HepG2 (cell line): Measurements from ENCODE around the gene FGFR3. TPM values are rescaled to one million over a fixed set of nuclear protein-coding genes. Genes with fewer than 3 reads are reported as not detected.

ENCODE experiments used
- HOXA3 ChIP-seq: sonication (generic); formaldehyde crosslinking; IDR thresholded peaks from 2 replicates; pipeline ENCODE4 v1.5.0; 2020; ENCODE audit warnings: missing genetic modification reagents
- MYC ChIP-seq: sonication (generic); formaldehyde crosslinking; IDR thresholded peaks from 2 replicates; pipeline ENCODE4 v1.9.0; 2021; ENCODE audit warnings: missing genetic modification reagents, borderline replicate concordance
- POLR2G ChIP-seq: fragments of 200-400 bp; formaldehyde crosslinking; IDR thresholded peaks from 2 replicates; pipeline ENCODE4 v1.6.1; 2018; ENCODE audit warnings: mild to moderate bottlenecking, low read depth, low read length, moderate library complexity
- SP5 ChIP-seq: IDR thresholded peaks from 2 replicates; pipeline ENCODE4 v1.6.1; 2016; ENCODE audit warnings: low read depth, borderline replicate concordance
- ZMYM3 ChIP-seq: sonication (generic); formaldehyde crosslinking; IDR thresholded peaks from 2 replicates; pipeline ENCODE4 v1.5.1; 2020; ENCODE audit warnings: mild to moderate bottlenecking, missing genetic modification reagents
- ZNF326 ChIP-seq: sonication (generic); formaldehyde crosslinking; IDR thresholded peaks from 2 replicates; pipeline ENCODE4 v1.4.0; 2020; ENCODE audit warnings: missing genetic modification reagents, borderline replicate concordance
- ZNF570 ChIP-seq: sonication (generic); formaldehyde crosslinking; IDR thresholded peaks from 2 replicates; pipeline ENCODE4 v1.4.0; 2020; ENCODE audit warnings: mild to moderate bottlenecking, missing genetic modification reagents, borderline replicate concordance
- ZNF784 ChIP-seq: sonication (generic); formaldehyde crosslinking; IDR thresholded peaks from 2 replicates; pipeline ENCODE4 v1.5.1; 2020; ENCODE audit warnings: missing genetic modification reagents, mild to moderate bottlenecking, borderline replicate concordance
- ZNF879 ChIP-seq: sonication (generic); formaldehyde crosslinking; IDR thresholded peaks from 2 replicates; pipeline ENCODE4 v1.8.1; 2023; ENCODE audit warnings: missing genetic modification reagents
- polyA plus RNA-seq, 8 experiments: library from polyadenylated mRNA; depleted of rRNA in 3 of 8; stranded (reverse) in 7 of 8; unstranded in 1 of 8; fragments of >200 nt; fragmentation: Illumina TruSeq in 4 of 8; extraction: Trizol in 4 of 8; gene quantifications; 2 replicates each; pipeline versions ENCODE4 v1.2.1 to v1.2.3, GENCODE V29; 2011 to 2016; ENCODE audit warnings: low read depth in 4 of 8, missing spikeins in 1 of 8, mixed read lengths in 1 of 8; ENCODE audit not compliant: insufficient read depth in 1 of 8
- total RNA-seq, 5 experiments: library from RNA; depleted of rRNA; stranded (reverse); fragments of >200 nt; fragmentation: Illumina TruSeq; extraction: Trizol; gene quantifications; 2 replicates each; pipeline ENCODE4 v1.2.3, GENCODE V29; 2016; ENCODE audit warnings: low read depth in 1 of 5
- TF ChIP-seq, protein P1 (sequence below): sonication (generic); formaldehyde crosslinking; IDR thresholded peaks from 2 replicates; pipeline ENCODE4 v1.4.0; 2020; ENCODE audit warnings: mild to moderate bottlenecking, missing genetic modification reagents
- TF ChIP-seq, protein P2 (sequence below): sonication (generic); formaldehyde crosslinking; IDR thresholded peaks from 2 replicates; pipeline ENCODE4 v1.4.0; 2020; ENCODE audit warnings: missing genetic modification reagents
- TF ChIP-seq, protein P3 (sequence below), 2 experiments: IDR thresholded peaks; 2 replicates each; pipeline ENCODE4 v1.6.1; 2011 to 2012; ENCODE audit warnings: low read length in 2 of 2, borderline replicate concordance in 1 of 2, low read depth in 1 of 2, mild to moderate bottlenecking in 1 of 2, moderate library complexity in 1 of 2

FGFR3 gene
- total and polyA plus RNA-seq, 2 of the 13 experiments (the other 11 are each of a cell fraction or from before 2014, with no cell fraction given) = 103 to 109 TPM

GRCh38 chr4:1751919-1752283 is 41.2 kb upstream of the FGFR3 start (continued):
- peak; percentile 80 for TF ChIP-seq SP5 (CRISPR knock-in tag)
- no peak; the same call in 1 of the 2 replicates for TF ChIP-seq ZNF784 (CRISPR knock-in tag)
- TF ChIP-seq ZMYM3 (CRISPR knock-in tag) = 0 out of 2 replicates have a peak, but pooled peaks have one; percentile 31
- TF ChIP-seq, protein P1, sequence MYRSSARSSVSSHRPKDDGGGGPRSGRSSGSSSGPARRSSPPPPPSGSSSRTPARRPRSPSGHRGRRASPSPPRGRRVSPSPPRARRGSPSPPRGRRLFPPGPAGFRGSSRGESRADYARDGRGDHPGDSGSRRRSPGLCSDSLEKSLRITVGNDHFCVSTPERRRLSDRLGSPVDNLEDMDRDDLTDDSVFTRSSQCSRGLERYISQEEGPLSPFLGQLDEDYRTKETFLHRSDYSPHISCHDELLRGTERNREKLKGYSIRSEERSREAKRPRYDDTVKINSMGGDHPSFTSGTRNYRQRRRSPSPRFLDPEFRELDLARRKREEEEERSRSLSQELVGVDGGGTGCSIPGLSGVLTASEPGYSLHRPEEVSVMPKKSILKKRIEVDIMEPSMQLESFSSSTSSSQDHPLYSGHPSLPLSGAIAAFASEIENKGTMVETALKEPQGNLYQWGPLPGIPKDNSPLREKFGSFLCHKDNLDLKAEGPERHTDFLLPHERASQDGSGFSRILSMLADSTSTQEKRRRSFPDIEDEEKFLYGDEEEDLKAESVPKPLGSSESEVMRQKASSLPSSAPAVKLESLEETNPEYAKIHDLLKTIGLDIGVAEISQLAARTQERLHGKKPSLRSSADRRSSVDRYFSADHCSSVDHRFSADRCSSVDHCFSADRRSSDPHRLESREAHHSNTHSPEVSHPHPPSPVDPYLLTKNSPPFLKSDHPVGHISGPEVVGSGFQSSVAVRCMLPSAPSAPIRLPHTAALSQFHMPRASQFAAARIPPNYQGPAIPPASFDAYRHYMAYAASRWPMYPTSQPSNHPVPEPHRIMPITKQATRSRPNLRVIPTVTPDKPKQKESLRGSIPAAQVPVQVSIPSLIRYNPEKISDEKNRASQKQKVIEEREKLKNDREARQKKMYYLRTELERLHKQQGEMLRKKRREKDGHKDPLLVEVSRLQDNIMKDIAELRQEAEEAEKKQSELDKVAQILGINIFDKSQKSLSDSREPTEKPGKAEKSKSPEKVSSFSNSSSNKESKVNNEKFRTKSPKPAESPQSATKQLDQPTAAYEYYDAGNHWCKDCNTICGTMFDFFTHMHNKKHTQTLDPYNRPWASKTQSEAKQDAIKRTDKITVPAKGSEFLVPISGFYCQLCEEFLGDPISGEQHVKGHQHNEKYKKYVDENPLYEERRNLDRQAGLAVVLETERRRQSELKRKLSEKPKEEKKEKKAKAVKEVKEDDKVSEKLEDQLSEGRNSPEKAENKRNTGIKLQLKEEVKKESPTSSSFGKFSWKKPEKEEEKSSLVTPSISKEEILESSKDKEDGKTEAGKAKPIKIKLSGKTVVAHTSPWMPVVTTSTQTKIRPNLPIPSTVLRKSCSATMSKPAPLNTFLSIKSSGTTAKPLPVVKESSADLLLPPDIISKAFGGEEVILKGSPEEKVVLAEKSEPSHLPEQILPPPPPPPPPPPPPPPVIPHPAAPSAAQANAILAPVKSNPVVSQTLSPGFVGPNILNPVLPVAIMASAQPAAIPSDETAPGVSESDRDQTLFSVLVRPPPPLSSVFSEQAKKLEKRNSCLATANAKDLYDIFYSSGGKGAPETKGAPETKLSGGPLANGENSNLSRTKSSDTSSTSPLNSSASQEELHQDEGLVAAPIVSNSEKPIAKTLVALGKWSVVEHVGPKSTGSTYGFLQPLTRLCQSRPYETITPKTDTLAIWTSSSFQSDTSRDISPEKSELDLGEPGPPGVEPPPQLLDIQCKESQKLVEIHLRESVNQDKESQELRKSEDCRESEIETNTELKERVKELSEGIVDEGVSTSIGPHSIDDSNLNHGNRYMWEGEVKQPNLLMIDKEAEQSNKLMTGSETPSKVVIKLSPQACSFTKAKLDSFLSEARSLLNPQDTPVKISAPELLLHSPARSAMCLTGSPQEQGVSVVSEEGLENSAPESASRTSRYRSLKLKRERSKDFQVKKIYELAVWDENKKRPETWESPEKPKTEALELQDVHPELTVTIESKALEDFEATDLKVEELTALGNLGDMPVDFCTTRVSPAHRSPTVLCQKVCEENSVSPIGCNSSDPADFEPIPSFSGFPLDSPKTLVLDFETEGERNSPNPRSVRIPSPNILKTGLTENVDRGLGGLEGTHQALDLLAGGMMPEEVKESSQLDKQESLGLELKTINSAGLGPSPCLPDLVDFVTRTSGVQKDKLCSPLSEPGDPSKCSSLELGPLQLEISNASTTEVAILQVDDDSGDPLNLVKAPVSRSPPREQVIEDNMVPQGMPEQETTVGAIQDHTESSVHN = 0 out of 2 replicates have a peak, but pooled peaks have one; percentile 31
- TF ChIP-seq HOXA3 = peak; percentile 27; the same call in 1 of the 2 replicates
- TF ChIP-seq, protein P2, sequence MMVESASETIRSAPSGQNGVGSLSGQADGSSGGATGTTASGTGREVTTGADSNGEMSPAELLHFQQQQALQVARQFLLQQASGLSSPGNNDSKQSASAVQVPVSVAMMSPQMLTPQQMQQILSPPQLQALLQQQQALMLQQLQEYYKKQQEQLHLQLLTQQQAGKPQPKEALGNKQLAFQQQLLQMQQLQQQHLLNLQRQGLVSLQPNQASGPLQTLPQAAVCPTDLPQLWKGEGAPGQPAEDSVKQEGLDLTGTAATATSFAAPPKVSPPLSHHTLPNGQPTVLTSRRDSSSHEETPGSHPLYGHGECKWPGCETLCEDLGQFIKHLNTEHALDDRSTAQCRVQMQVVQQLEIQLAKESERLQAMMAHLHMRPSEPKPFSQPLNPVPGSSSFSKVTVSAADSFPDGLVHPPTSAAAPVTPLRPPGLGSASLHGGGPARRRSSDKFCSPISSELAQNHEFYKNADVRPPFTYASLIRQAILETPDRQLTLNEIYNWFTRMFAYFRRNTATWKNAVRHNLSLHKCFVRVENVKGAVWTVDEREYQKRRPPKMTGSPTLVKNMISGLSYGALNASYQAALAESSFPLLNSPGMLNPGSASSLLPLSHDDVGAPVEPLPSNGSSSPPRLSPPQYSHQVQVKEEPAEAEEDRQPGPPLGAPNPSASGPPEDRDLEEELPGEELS (CRISPR knock-in tag) = no peak; the same call in 1 of the 2 replicates
- TF ChIP-seq ZNF879 (CRISPR knock-in tag) = no peak
- peak; percentile 80 for TF ChIP-seq MYC (CRISPR knock-in tag)
- TF ChIP-seq POLR2G = 0 out of 2 replicates have a peak, but pooled peaks have one; percentile 19
- TF ChIP-seq ZNF326 (CRISPR knock-in tag) = peak; percentile 54; the same call in 1 of the 2 replicates
- TF ChIP-seq ZNF570 = no peak
- TF ChIP-seq, protein P3, sequence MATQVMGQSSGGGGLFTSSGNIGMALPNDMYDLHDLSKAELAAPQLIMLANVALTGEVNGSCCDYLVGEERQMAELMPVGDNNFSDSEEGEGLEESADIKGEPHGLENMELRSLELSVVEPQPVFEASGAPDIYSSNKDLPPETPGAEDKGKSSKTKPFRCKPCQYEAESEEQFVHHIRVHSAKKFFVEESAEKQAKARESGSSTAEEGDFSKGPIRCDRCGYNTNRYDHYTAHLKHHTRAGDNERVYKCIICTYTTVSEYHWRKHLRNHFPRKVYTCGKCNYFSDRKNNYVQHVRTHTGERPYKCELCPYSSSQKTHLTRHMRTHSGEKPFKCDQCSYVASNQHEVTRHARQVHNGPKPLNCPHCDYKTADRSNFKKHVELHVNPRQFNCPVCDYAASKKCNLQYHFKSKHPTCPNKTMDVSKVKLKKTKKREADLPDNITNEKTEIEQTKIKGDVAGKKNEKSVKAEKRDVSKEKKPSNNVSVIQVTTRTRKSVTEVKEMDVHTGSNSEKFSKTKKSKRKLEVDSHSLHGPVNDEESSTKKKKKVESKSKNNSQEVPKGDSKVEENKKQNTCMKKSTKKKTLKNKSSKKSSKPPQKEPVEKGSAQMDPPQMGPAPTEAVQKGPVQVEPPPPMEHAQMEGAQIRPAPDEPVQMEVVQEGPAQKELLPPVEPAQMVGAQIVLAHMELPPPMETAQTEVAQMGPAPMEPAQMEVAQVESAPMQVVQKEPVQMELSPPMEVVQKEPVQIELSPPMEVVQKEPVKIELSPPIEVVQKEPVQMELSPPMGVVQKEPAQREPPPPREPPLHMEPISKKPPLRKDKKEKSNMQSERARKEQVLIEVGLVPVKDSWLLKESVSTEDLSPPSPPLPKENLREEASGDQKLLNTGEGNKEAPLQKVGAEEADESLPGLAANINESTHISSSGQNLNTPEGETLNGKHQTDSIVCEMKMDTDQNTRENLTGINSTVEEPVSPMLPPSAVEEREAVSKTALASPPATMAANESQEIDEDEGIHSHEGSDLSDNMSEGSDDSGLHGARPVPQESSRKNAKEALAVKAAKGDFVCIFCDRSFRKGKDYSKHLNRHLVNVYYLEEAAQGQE (IDR thresholded peaks at IDR 0.05; ENCODE audit: borderline replicate concordance in 1 of 2, low read depth in 1 of 2, low read length in 2 of 2) = peak in 1 of 2 experiments; percentile 88; a peak in 2 of 4 replicates
